Measurements from ENCODE around the gene ZBTB6. TPM values are rescaled to one million over a fixed set of nuclear protein-coding genes. Genes with fewer than 3 reads are reported as not detected.
A peak's percentile ranks its signal among the peaks of the same experiment; 100 is the strongest.

The ZBTB6 gene
- 8.5 and 10.4 TPM in 2 replicates for total RNA-seq (2022)
- Bru-seq, nascent RNA = percentile 95 among the genes with signal in this experiment
- BruChase-seq, experiment 1, labeled RNA remaining after a 6-hour chase = percentile 78 among the genes with signal in this experiment
- percentile 99 among the genes with signal in this experiment for BruChase-seq, experiment 2, labeled RNA remaining after a 2-hour chase
- long read RNA-seq, full-length matches to known transcripts = 12 of 17 reads
- long read RNA-seq, partial matches to known transcripts = 0 of 17 reads
- long read RNA-seq, other reads (novel, unspliced or antisense) = 5 of 17 reads

- intact Hi-C loops (cut with micrococcal nuclease) = loop anchor here (1.0 kb wide), 2 partner anchors 8 to 78 kb away; partner anchors contain the start of gene RC3H2
- peaks cover 17% of the 10 kb centered on the region for H3K4me1 Mint-ChIP-seq (ENCODE audit: insufficient read depth, unreplicated experiment)
- H3K27me3 Mint-ChIP-seq (ENCODE audit: insufficient read depth, unreplicated experiment) = no peaks in the 10 kb centered on the region
- BruUV-seq (replicated peaks) = no TSS peak
- TF ChIP-seq CTCF (IDR thresholded peaks at IDR 0.05; ENCODE audit: unreplicated experiment) = no peak
- CTCF ChIA-PET = interaction anchor here (0.6 to 2.3 kb wide), 7 partner anchors 9 to 451 kb away, joined by 3 to 14 read pairs (median 3); partner anchors contain the start of gene ZBTB26
- peak; percentile 89 for DNase-seq (ENCODE audit: unreplicated experiment)
- POLR2A ChIA-PET = interaction anchor here (0.6 to 10.9 kb wide), 21 partner anchors 10 to 1636 kb away, joined by 3 to 159 read pairs (median 5); partner anchors contain the start of genes MRRF, RABGAP1, RBM18 and RC3H2
- H3K27ac Mint-ChIP-seq (ENCODE audit: low read depth, unreplicated experiment) = peak within 1 kb of the TSS; percentile 94
- peaks cover 38% of the 10 kb centered on the region for H3K36me3 Mint-ChIP-seq (ENCODE audit: insufficient read depth, unreplicated experiment)
- H3K4me3 Mint-ChIP-seq (ENCODE audit: unreplicated experiment) = peak within 1 kb of the TSS; percentile 97
- H3K9me3 Mint-ChIP-seq (ENCODE audit: unreplicated experiment) = no peaks in the 10 kb centered on the region
Measured at GRCh38 chr9:122912964-122913673, at the start of gene ZBTB6. ZBTB6 (minus strand) TSS chr9:122913323; CDS start chr9:122912072, 1,251 bp downstream.

- H3K9me3 Mint-ChIP-seq (ENCODE audit: unreplicated experiment) = no peaks in the 10 kb centered on the region
- intact Hi-C loops (cut with micrococcal nuclease) = no loop called here
Measured at GRCh38 chr9:122961139-122961538, 48.0 kb upstream of the ZBTB6 start.

GRCh38 chr9:122955961-122956360 is 42.8 kb upstream of the ZBTB6 start:
- DNase-seq (ENCODE audit: unreplicated experiment) = no peak
- intact Hi-C loops (cut with micrococcal nuclease) = no loop called here
- Mint-ChIP-seq H3K27me3 (ENCODE audit: insufficient read depth, unreplicated experiment) (no peaks in the 10 kb centered on the region), H3K27ac (ENCODE audit: low read depth, unreplicated experiment) (no peak overlapping the region), H3K4me3 (ENCODE audit: unreplicated experiment) (no peak overlapping the region), H3K9me3 (ENCODE audit: unreplicated experiment) (no peaks in the 10 kb centered on the region), H3K36me3 (ENCODE audit: insufficient read depth, unreplicated experiment) (peaks cover 16% of the 10 kb centered on the region), H3K4me1 (ENCODE audit: insufficient read depth, unreplicated experiment) (peaks cover 24% of the 10 kb centered on the region)
- ChIA-PET CTCF (interaction anchor here (0.6 to 1.1 kb wide), 3 partner anchors 24 to 1675 kb away, joined by 3 read pairs; partner anchors contain the start of gene ZBTB26), POLR2A (interaction anchor here (6.2 kb wide), 1 partner anchor 14 kb away, joined by 50 read pairs; the partner anchor contains the start of gene RABGAP1)
- no peak for TF ChIP-seq CTCF (IDR thresholded peaks at IDR 0.05; ENCODE audit: unreplicated experiment)
- BruUV-seq (replicated peaks) = no TSS peak

More at GRCh38 chr9:122961139-122961538, 48.0 kb upstream of the ZBTB6 start:
- H3K27ac Mint-ChIP-seq (ENCODE audit: low read depth, unreplicated experiment) = no peak overlapping the region
- TF ChIP-seq CTCF (IDR thresholded peaks at IDR 0.05; ENCODE audit: unreplicated experiment) = no peak
- peaks cover 44% of the 10 kb centered on the region for H3K36me3 Mint-ChIP-seq (ENCODE audit: insufficient read depth, unreplicated experiment)
- ChIA-PET POLR2A (interaction anchor here (1.9 kb wide), 1 partner anchor 13 kb away, joined by 4 read pairs; no protein-coding TSS in a partner anchor), CTCF (interaction anchor here (0.8 kb wide), 1 partner anchor 76 kb away, joined by 4 read pairs; no protein-coding TSS in a partner anchor)
- no peaks in the 10 kb centered on the region for H3K27me3 Mint-ChIP-seq (ENCODE audit: insufficient read depth, unreplicated experiment)
- H3K4me3 Mint-ChIP-seq (ENCODE audit: unreplicated experiment) = no peak overlapping the region
- no peak for DNase-seq (ENCODE audit: unreplicated experiment)
- no TSS peak for BruUV-seq (replicated peaks)
- H3K4me1 Mint-ChIP-seq (ENCODE audit: insufficient read depth, unreplicated experiment) = no peaks in the 10 kb centered on the region

- Mint-ChIP-seq H3K9me3 (ENCODE audit: unreplicated experiment) (no peaks in the 10 kb centered on the region), H3K36me3 (ENCODE audit: insufficient read depth, unreplicated experiment) (peaks cover 7% of the 10 kb centered on the region), H3K27me3 (ENCODE audit: insufficient read depth, unreplicated experiment) (no peaks in the 10 kb centered on the region), H3K4me3 (ENCODE audit: unreplicated experiment) (peak overlapping the region; percentile 33), H3K4me1 (ENCODE audit: insufficient read depth, unreplicated experiment) (peaks cover 30% of the 10 kb centered on the region), H3K27ac (ENCODE audit: low read depth, unreplicated experiment) (peak overlapping the region; percentile 76)
- peak; percentile 44 for DNase-seq (ENCODE audit: unreplicated experiment)
- no TSS peak for BruUV-seq (replicated peaks)
- TF ChIP-seq CTCF (IDR thresholded peaks at IDR 0.05; ENCODE audit: unreplicated experiment) = no peak
- ChIA-PET CTCF (interaction anchor here (0.9 kb wide), 1 partner anchor 1221 kb away, joined by 6 read pairs; no protein-coding TSS in a partner anchor), POLR2A (interaction anchor here (0.9 to 6.2 kb wide), 5 partner anchors 12 to 52 kb away, joined by 3 to 50 read pairs (median 4); partner anchors contain the start of genes RABGAP1, RC3H2, ZBTB26 and ZBTB6)
- intact Hi-C loops (cut with micrococcal nuclease) = no loop called here
Measured at GRCh38 chr9:122954253-122954691, 41.1 kb upstream of the ZBTB6 start.

Data from MCF 10A (cell line).